GM18517 (cell line): ENCODE measurements around the gene MRO.
"Not testable (repeated sequence)": the region's sequence is repeated elsewhere in the genome, so short reads cannot be mapped to it uniquely, and the experiment has no call there.

Source experiments
- ATAC-seq: cut with Tn5 transposase; IDR thresholded peaks from one replicate; pipeline ENCODE4 v1.9.1; 2021; ENCODE audit warnings: mild to moderate bottlenecking, moderate library complexity; ENCODE audit not compliant: unreplicated experiment

The MRO gene

DNA sequence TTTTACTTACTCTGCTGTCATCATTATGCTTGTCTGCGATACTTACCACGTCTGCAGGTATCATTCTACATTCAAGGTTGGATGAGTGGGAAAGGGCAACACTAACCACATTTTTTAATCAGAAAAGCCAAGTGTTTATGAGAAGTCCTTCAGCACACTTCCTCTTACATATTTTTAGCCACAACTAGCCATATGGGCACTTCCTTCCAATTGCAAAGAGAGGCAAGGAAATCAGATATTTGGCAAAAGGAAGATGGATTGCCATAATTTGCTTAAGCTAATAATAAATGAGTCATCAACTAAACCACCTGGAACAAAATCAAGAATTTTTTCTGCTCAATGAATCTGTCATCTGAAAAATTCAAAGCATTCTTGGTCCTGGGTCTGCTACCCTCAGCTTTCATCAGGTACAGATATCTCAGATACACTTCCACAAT, 16.7 kb upstream of the MRO start:
- ATAC-seq, result no peak

GRCh38 chr18:50833496-50833895, 13.7 kb upstream of the MRO start:
- not testable (repeated sequence) for ATAC-seq

- ATAC-seq, result peak; percentile 59
Measured at GRCh38 chr18:50832754-50833153, 12.9 kb upstream of the MRO start.

DNA sequence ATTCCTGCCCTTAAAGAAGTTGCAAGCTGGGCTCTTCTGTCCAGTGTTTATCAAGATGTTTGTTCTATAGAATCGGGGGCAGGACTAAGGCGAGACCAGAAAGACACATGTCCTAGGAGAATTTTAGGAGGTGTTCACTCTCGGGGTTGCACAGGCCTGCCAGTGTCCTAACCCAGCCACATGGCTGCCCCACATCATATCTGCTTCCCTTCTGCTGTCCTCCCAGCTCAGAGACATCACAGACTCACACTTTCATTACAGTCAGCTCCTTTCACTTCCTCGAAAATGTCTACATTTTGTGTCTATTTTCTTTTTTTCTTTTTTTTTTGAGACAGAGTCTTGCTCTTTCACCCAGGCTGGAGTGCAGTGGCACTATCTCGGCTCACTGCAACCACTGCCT, 10.7 kb upstream of the MRO start:
- ATAC-seq, result peak; percentile 54

GRCh38 chr18:50829644-50830043, 9.8 kb upstream of the MRO start:
- ATAC-seq, result no peak

- no peak for ATAC-seq
Measured at GRCh38 chr18:50826027-50826426, 6.2 kb upstream of the MRO start.

GRCh38 chr18:50825621-50826020, 5.8 kb upstream of the MRO start:
- ATAC-seq, result no peak

DNA sequence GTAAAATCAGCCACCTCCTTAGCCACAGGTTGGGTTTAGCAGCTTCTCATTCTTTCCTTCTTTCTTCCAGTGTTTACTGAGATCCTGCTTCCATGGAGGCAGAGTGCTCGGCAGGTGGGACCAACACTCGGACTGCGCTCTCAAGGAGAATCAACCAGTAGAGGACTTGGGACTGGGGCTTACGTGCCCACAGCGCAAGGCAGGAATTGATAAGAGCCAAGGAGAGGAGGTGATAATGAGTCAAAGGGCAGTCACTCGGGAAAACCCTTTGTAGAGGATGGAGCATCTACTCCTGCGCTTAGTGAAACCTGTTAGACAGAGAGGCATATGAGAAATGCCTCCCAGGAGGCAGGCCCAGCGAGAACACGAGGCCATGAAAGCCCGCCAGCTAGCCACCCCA, 2.9 kb upstream of the MRO start:
- ATAC-seq, result no peak

DNA sequence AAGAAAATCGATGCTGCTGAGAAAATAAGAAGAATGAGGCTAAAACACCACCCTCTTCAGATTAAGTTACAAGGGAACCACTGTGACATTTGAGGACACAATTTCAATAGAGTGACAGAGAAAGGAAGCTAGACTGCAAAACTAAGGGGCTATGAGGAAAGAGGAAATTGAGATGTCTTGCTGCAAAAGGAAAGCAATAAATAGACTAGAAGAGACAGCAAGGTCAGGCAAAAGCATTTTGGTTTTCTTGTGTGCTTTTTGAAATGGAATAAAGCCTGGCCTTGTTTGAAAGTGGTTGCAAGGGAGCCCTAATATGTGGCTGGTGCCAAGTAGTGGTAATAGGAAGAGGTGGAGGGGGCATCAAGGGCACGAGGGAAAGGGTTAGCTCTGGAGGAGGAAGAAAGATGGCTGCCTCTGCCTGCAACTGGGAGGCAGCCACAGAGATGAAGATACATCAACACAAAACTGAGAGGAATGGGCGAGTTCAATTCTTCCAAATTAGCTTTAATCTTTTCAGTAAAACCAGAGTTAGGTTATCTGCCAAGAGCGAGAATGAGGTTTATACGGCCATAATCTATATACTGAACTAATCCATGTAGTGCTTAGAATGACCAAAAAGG, 1.2 kb upstream of the MRO start:
- no peak for ATAC-seq

DNA sequence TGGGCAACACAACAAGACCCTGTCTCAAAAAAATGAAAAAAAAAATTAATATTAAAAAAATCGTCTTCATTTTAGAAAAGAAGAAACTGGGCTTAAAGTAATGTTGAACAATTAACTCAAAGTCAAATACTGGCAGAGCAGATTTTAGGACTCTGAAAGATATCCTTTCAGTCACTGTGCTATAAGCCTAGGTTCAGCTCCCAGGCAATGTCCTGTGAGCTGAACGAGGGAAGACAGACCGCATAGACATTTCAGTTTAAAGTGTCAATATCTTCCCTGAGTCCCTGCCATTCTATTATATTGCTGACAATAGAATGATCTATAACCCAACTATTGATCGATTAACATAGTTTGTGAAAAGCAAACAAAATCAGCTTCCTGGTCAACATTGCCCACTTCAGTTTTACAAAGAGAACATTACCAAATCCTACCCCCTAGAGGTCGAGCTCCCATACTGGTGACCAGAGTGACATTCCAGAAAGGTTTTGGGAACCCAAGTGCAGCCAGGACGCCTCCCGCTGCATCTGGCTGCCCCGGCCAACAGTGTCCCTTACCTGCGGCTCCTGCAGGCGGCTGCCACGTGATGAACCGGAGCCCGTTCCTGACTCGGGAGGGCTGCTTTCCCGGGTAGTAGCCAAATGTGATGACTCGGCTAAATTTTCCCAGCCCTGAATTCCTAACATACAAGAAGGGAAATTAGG, 639 bp downstream of the MRO start:
- no peak for ATAC-seq

DNA sequence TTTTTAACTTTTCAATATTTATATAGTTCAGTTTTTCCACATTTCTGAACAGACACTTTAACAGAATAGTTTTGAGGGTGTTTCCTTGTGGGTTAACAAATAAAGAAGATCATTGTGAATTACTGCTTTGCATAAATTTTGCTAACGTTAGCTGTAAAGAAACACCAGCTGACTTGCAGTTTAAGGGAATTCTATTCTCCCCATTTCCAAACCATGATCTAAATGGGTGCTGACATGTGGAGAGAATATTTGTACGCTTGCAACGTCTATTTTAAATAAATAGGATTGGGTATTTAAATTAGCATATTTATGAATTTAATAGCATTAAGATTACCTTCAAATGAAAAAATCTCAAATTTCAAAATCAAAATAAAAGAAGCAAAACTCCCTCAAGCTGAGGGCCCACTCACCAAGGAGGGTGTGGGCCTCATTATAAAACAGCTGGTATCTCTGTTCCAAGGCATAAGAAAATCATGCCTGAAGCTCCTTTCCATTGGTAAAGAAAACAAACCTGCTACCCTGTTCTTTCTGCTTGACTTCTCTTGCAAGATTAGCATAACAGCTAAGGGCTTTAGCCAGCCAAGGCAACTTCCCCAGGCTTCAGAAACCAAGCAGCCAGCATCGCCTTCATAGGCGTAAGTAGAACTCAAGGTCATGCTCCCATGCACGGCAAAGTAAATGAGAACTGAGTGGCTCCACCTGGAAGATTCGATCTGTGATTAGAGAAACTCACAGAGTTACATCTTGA, 3.2 kb downstream of the MRO start:
- no peak for ATAC-seq

- no peak for ATAC-seq
Measured at GRCh38 chr18:50814395-50814794, 5.4 kb downstream of the MRO start.

GRCh38 chr18:50813353-50813752, 6.5 kb downstream of the MRO start:
- no peak for ATAC-seq

DNA sequence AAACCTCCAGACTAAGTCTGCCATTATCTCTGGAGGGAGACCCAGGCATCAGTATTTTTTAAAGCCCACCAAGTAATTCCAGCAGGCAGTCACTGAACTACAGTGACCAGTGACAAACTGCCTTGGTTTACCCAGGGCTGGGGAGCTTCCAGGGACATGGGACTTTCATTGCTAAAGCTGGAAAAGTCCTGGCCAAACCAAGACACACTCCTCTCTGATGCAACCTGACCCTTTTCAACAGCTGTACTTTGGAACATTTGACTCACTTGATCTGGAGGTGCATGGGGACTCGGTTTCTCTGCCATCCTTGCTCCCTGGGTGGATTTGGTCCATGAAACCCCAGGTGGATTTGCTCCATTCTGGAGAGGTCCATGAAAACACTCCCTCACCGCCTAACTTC, 7.0 kb downstream of the MRO start:
- no peak for ATAC-seq

- no peak for ATAC-seq
Measured at GRCh38 chr18:50807176-50807575, 12.6 kb downstream of the MRO start.

DNA sequence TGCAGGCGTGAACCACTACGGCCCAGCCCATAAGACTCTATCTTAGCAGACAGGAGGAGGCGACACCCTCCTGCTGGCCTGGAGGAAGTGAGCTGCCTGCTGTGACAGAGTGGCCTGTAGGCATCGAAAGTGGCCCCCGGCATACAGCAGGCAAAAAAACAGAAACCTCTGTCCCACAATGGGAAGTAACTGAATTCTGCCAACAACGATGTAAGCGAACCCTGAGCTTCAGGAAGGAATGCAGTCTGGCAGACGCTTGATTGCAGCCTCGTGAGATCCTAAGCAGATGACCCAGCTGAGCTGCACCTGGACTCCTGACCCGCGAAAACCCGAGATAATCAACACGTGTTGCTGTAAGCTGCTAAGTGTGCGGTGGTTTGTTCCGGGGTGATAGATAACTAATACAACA, 13.6 kb downstream of the MRO start:
- ATAC-seq, result no peak

GRCh38 chr18:50805732-50806131, 14.1 kb downstream of the MRO start:
- no peak for ATAC-seq

GRCh38 chr18:50803592-50803991, 16.2 kb downstream of the MRO start:
- ATAC-seq, result no peak

DNA sequence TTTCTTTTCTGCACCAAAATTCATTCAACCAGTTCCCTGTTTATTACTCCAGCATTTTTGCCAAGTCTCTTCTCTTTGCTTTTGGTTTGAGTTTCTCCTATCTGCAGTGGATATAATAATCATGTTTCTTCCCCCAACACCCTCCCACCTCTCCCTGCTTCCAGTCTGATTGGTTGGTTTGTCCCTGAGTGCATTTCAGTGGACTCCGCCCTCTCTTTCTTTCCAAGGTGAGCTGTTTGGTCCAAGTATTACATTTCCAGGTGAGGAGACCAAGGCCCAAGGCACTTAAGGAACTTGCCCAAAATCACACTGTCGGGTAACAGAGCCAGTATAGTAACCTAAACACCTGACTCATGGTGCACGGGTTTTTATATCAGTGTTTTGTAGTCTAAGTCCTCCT, 17.7 kb downstream of the MRO start:
- ATAC-seq, result no peak

- ATAC-seq, result no peak
Measured at GRCh38 chr18:50797142-50797541, 22.7 kb downstream of the MRO start.

GRCh38 chr18:50796495-50796894, 23.3 kb downstream of the MRO start:
- ATAC-seq, result no peak
